GM13977 (cell line): Measurements from ENCODE around the gene KIF1B.

Experiments used
- DNase-seq: peaks from one replicate; pipeline ENCODE4 v3.0.0; 2012; ENCODE audit warnings: low spot score
- in situ Hi-C: fragments of 300-500 bp; cut with MboI; formaldehyde crosslinking; loops from one replicate; pipeline ENCODE4 v1.12.0; 2022; ENCODE audit warnings: low sequenced_read_pairs, low pct_unique_long_range_greater_than_20kb, mixed read lengths, inconsistent platforms; ENCODE audit not compliant: unreplicated experiment
- TF ChIP-seq, protein P1 (sequence below): IDR thresholded peaks from 2 replicates; pipeline ENCODE4 v1.5.1; 2012; ENCODE audit warnings: mild to moderate bottlenecking, control low read depth; ENCODE audit not compliant: insufficient read depth; ENCODE audit errors: extremely low read depth, missing control alignments

KIF1B gene

DNA sequence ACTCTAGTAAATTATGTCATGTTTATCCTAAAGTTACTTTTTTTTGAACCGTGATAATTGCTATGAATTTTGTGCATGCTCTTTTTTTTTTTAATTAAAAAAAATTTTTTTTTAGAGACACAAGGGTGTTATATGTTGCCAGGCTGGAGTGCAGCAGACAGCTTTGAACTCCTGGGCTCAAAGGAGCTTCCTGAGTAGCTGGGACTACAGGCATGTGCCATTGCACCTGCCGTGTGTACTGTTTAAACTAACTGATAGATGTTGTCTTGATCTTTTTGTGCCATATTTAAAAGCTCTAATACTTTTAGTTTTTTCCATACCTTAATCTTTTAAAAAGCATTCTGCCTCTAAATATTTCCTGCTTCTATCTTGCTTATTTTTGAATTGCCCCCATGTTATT is 60.7 kb downstream of the KIF1B start:
- TF ChIP-seq, protein P1, sequence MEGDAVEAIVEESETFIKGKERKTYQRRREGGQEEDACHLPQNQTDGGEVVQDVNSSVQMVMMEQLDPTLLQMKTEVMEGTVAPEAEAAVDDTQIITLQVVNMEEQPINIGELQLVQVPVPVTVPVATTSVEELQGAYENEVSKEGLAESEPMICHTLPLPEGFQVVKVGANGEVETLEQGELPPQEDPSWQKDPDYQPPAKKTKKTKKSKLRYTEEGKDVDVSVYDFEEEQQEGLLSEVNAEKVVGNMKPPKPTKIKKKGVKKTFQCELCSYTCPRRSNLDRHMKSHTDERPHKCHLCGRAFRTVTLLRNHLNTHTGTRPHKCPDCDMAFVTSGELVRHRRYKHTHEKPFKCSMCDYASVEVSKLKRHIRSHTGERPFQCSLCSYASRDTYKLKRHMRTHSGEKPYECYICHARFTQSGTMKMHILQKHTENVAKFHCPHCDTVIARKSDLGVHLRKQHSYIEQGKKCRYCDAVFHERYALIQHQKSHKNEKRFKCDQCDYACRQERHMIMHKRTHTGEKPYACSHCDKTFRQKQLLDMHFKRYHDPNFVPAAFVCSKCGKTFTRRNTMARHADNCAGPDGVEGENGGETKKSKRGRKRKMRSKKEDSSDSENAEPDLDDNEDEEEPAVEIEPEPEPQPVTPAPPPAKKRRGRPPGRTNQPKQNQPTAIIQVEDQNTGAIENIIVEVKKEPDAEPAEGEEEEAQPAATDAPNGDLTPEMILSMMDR, result no peak
- no peak for DNase-seq
- in situ Hi-C loops, result no loop called here

- DNase-seq, result no peak
- in situ Hi-C loops, result no loop called here
- TF ChIP-seq, protein P1, result no peak
Observed at GRCh38 chr1:10271869-10272268, 61.5 kb downstream of the KIF1B start.

GRCh38 chr1:10272274-10272673 is 61.9 kb downstream of the KIF1B start:
- TF ChIP-seq, protein P1, result no peak
- in situ Hi-C loops, result no loop called here
- no peak for DNase-seq

- DNase-seq, result no peak
- in situ Hi-C loops, result no loop called here
- TF ChIP-seq, protein P1, result no peak
Observed at GRCh38 chr1:10278880-10279279, 68.5 kb downstream of the KIF1B start.

DNA sequence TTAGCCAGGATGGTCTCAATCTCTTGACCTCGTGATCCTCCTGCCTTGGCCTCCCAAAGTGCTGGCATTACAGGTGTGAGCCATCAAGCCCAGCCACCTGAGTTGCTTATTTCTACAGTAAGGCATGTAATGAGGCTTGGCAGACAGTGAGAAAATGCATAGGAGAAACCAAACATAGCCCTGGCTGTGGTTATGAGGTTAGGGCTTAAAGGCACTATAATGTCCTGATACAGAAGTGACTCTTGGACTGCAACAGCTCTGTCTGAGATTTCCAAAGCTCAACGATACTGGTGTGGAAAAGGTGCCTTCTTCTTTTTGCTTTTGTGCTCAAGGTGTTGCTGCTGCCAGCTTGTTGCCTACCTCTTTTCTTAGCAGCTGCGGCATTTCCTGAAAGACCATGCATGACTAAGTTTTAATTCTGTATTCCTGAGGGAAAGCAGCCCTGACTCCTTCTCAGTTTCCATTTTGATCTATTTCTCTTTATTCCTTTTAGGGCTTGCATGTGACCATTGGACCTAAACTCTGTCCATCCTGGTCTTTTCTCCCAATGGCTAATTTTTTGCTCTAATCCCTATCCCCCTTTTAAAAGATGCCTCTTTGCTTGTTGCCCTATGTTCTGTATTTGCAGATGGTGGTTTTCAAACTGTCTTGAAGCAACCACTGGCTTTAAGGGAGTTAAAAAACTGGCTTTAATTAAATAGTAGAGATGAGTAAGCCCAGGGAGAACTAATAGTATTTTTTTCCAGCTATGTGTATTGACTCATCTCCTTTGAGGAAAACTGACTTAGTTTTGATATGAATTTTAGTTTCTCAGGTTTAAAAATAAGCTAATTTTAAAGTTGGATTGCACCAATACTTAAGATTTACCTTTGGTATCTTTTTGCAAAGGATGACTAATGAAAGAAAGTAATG is 70.3 kb downstream of the KIF1B start:
- TF ChIP-seq, protein P1, result no peak
- in situ Hi-C loops, result no loop called here
- no peak for DNase-seq

GRCh38 chr1:10283318-10283984 is 73.1 kb downstream of the KIF1B start:
- DNase-seq, result peak; percentile 45
- TF ChIP-seq, protein P1, result no peak
- in situ Hi-C loops, result no loop called here
